Karpas-422 (cell line): ENCODE results near the gene WDR91. TPM values are rescaled to one million over a fixed set of nuclear protein-coding genes. Genes with fewer than 3 reads are reported as not detected.
A peak's percentile ranks its signal among the peaks of the same experiment; 100 is the strongest.
"Not testable (repeated sequence)": the region's sequence is repeated elsewhere in the genome, so short reads cannot be mapped to it uniquely, and the experiment has no call there.

Experiments
- DNase-seq: peaks from one replicate; pipeline ENCODE4 v3.0.0-alpha.2; 2015
- H2AFZ ChIP-seq: fragments of 200-600 bp; sonication (generic); 2 replicates; pipeline ENCODE4 v1.6.1; 2014; ENCODE audit warnings: antibody characterized with exemption, low read length, mixed read lengths
- H3K27ac ChIP-seq: fragments of 200-600 bp; sonication (generic); 2 replicates; pipeline ENCODE4 v1.5.1; 2014; ENCODE audit warnings: mild to moderate bottlenecking, low read length, moderate library complexity
- H3K27me3 ChIP-seq: fragments of 200-600 bp; sonication (generic); 2 replicates; pipeline ENCODE4 v1.6.1; 2014; ENCODE audit warnings: low read length, mixed read lengths
- H3K36me3 ChIP-seq: fragments of 200-600 bp; sonication (generic); 2 replicates; pipeline ENCODE4 v1.6.1; 2014; ENCODE audit warnings: low read length, mixed read lengths; ENCODE audit not compliant: insufficient read depth
- H3K4me1 ChIP-seq: fragments of 200-600 bp; sonication (generic); 2 replicates; pipeline ENCODE4 v1.6.1; 2014; ENCODE audit warnings: mild to moderate bottlenecking, low read length, mixed read lengths
- H3K4me2 ChIP-seq: fragments of 200-600 bp; sonication (generic); 2 replicates; pipeline ENCODE4 v1.6.1; 2014; ENCODE audit warnings: low read length, low read depth, mild to moderate bottlenecking; ENCODE audit not compliant: poor library complexity, severe bottlenecking
- H3K4me3 ChIP-seq: fragments of 200-600 bp; sonication (generic); 2 replicates; pipeline ENCODE4 v1.5.1; 2014; ENCODE audit warnings: mild to moderate bottlenecking, antibody characterized with exemption, low read length, mixed read lengths
- H3K79me2 ChIP-seq: fragments of 200-600 bp; sonication (generic); 2 replicates; pipeline ENCODE4 v1.6.1; 2014; ENCODE audit warnings: mild to moderate bottlenecking, low read length, mixed read lengths
- H3K9ac ChIP-seq: fragments of 200-600 bp; sonication (generic); 2 replicates; pipeline ENCODE4 v1.6.0; 2014; ENCODE audit warnings: low read length
- H3K9me2 ChIP-seq: fragments of 200-600 bp; sonication (generic), shearing (Covaris generic); replicated peaks from 2 replicates; pipeline ENCODE4 v1.6.0; 2014; ENCODE audit warnings: mild to moderate bottlenecking, low read length, moderate library complexity; ENCODE audit not compliant: insufficient read depth
- H3K9me3 ChIP-seq: fragments of 300-700, 200-600 bp; sonication (generic); 2 replicates; pipeline ENCODE4 v1.6.1; 2014; ENCODE audit warnings: low read length, mixed read lengths
- H4K20me1 ChIP-seq: fragments of 200-600 bp; sonication (generic); 2 replicates; pipeline ENCODE4 v1.6.1; 2014; ENCODE audit warnings: mild to moderate bottlenecking, antibody characterized with exemption, low read length, low read depth; ENCODE audit not compliant: insufficient read depth
- total RNA-seq: library from RNA; depleted of rRNA; stranded (reverse); fragments of >200 nt; shearing (Covaris generic); gene quantifications from 2 replicates; pipeline ENCODE4 v1.2.3, GENCODE V29; 2014; ENCODE audit warnings: low replicate concordance

WDR91 gene
- total RNA-seq, 1 experiment from 2014 or later, result 7.8 TPM

- Histone ChIP-seq H3K4me3 (no peak overlapping the region), H3K27me3 (no peaks in the 10 kb centered on the region), H3K4me2 (no peak overlapping the region), H3K9me2 (no peaks in the 10 kb centered on the region), H3K9me3 (peaks cover 12% of the 10 kb centered on the region), H3K9ac (no peak overlapping the region), H4K20me1 (no peaks in the 10 kb centered on the region), H2AFZ (no peak overlapping the region), H3K36me3 (peaks cover 11% of the 10 kb centered on the region; the same call in 1 of the 2 replicates), H3K27ac (no peak overlapping the region), H3K4me1 (0 out of 2 replicates have a peak, but pooled peaks cover 3% of the 10 kb centered on the region), H3K79me2 (no peaks in the 10 kb centered on the region)
- DNase-seq, result no peak
Measured at GRCh38 chr7:135177028-135177696, 34.2 kb downstream of the WDR91 start.

DNA sequence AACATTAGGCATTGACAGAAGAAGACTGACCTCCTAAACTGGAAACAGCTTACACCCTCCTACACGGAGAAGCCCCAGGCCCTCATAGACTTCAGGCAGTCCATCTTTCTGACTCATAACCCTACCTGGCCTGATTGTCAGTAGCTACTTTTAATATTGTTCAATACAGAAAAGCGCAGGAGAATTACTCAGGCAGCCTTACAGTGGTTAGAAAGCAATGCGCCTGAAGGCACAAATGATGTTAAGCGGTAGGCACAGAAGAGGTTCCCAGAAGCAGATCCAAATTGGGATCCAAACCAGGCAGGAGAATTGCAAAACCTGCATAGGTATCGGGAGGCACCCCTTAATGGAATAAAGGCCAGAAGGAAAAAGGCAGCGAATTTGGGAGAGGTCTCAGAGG is 35.4 kb downstream of the WDR91 start:
- 0 out of 2 replicates have a peak, but pooled peaks cover 3% of the 10 kb centered on the region for H3K36me3 ChIP-seq
- peaks cover 14% of the 10 kb centered on the region for H3K4me1 ChIP-seq
- DNase-seq, result no peak
- no peak overlapping the region for H3K4me2 ChIP-seq
- peaks cover 4% of the 10 kb centered on the region; the same call in 1 of the 2 replicates for H3K9me3 ChIP-seq
- H3K27ac ChIP-seq, result no peak overlapping the region
- no peaks in the 10 kb centered on the region for H3K27me3 ChIP-seq
- no peak overlapping the region for H3K4me3 ChIP-seq
- H4K20me1 ChIP-seq, result no peaks in the 10 kb centered on the region
- H2AFZ ChIP-seq, result no peak overlapping the region
- no peaks in the 10 kb centered on the region for H3K79me2 ChIP-seq
- H3K9ac ChIP-seq, result no peak overlapping the region
- no peaks in the 10 kb centered on the region for H3K9me2 ChIP-seq

DNA sequence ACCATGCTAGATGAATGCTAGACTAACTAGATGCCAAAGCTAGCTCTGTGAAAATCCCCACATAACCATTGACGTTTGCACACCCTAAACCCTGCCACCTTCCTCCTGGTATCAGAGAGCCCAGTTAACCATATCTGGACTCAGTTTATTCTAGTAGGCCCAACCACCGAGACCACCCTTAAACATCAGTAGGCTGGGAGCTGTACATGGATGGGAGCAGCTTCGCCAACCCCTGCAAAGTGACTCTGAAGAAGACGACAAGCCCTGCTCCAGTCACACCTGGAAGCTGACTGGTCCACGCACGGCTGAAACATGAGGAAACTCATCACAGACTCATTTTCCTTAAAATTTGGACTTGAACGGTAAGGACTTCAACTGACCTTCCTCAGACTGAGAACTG is 36.4 kb downstream of the WDR91 start:
- no peak for DNase-seq
- Histone ChIP-seq H3K4me3 (no peak overlapping the region), H3K4me2 (no peak overlapping the region), H3K79me2 (peaks cover 4% of the 10 kb centered on the region), H2AFZ (no peak overlapping the region), H3K9me3 (peaks cover under 1% of the 10 kb centered on the region; the same call in 1 of the 2 replicates), H3K36me3 (no peaks in the 10 kb centered on the region), H3K4me1 (peaks cover 16% of the 10 kb centered on the region), H3K27me3 (no peaks in the 10 kb centered on the region), H3K9me2 (no peaks in the 10 kb centered on the region), H3K27ac (no peak overlapping the region), H3K9ac (no peak overlapping the region), H4K20me1 (no peaks in the 10 kb centered on the region)

DNA sequence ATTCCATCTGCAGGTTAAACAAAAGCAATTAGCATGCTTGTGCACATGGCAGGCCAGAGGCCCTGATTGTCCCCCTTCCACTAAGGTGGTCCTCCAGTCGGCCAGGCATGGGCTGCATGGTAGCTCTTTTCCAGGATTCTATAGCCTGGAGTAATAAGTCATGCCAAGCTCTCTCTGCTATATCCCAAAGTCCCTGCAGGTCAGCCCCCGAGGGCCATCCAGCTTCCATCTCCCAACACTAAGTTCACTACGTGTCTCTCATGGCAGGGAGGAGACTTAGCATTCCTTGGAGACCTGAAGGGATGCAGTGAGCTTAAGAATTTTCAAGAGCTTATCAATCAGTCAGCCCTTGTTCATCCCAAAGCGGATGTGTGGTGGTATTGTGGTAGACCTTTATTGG is 37.4 kb downstream of the WDR91 start:
- Histone ChIP-seq H3K4me1 (peaks cover 25% of the 10 kb centered on the region), H3K79me2 (peaks cover 15% of the 10 kb centered on the region)
- H2AFZ ChIP-seq, H3K9me2 ChIP-seq, H3K36me3 ChIP-seq, H3K27me3 ChIP-seq, H3K4me3 ChIP-seq, H3K9me3 ChIP-seq, DNase-seq, H3K27ac ChIP-seq, H3K9ac ChIP-seq, H3K4me2 ChIP-seq, H4K20me1 ChIP-seq: not testable (repeated sequence)

DNA sequence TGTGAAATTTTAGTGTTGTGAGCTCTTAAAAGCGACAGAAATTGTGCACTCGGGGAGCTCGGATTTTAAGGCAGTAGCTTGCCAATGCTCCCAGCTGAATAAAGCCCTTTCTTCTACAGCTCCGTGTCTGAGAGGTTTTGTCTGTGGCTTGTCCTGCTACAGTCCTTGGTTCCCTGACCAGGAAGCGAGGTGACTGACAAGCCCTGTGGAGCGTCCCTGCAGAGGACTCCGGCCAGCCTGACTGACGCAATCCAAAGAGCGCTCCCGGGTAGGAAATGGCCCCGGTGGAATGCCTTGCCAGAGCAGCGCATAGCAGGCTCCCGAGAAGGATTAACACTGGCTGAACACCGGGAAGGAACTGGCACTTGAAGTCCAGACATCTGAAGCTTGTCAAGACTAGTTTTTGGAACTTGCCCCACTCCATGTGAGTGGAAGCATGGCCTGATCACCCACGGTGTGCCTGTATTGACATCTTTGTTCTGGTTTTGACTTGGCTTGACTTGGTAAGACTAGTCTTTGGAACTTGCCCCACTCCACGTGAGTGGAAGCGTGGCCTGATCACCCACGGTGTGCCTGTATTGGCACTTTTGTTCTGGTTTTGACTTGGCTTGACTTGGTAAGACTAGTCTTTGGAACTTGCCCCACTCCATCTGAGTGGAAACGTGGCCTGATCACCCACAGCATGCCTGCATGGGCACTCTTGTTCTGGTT is 39.6 kb downstream of the WDR91 start:
- H3K4me1 ChIP-seq, result peaks cover 30% of the 10 kb centered on the region
- peak overlapping the region; percentile 51 for H3K4me3 ChIP-seq
- peak overlapping the region; percentile 74 for H2AFZ ChIP-seq
- peaks cover 11% of the 10 kb centered on the region; the same call in 1 of the 2 replicates for H4K20me1 ChIP-seq
- H3K27ac ChIP-seq, result peak overlapping the region; percentile 92
- peaks cover 20% of the 10 kb centered on the region for H3K36me3 ChIP-seq
- H3K9me3 ChIP-seq, H3K9me2 ChIP-seq, H3K27me3 ChIP-seq: not testable (repeated sequence)
- DNase-seq, result peak; percentile 53
- H3K9ac ChIP-seq, result peak overlapping the region; percentile 96
- peaks cover 24% of the 10 kb centered on the region for H3K79me2 ChIP-seq
- peak overlapping the region; percentile 99 for H3K4me2 ChIP-seq

- DNase-seq, result peak; percentile 71
- peaks cover 24% of the 10 kb centered on the region for H3K36me3 ChIP-seq
- H3K9ac ChIP-seq, result peak overlapping the region; percentile 96
- not testable (repeated sequence) for H3K9me2 ChIP-seq, H3K9me3 ChIP-seq, H3K27me3 ChIP-seq
- H2AFZ ChIP-seq, result peak overlapping the region; percentile 92
- peak overlapping the region; percentile 92 for H3K4me3 ChIP-seq
- H3K4me2 ChIP-seq, result peak overlapping the region; percentile 99
- peak overlapping the region; percentile 92 for H3K27ac ChIP-seq
- peaks cover 11% of the 10 kb centered on the region; the same call in 1 of the 2 replicates for H4K20me1 ChIP-seq
- peaks cover 24% of the 10 kb centered on the region for H3K79me2 ChIP-seq
- H3K4me1 ChIP-seq, result peaks cover 30% of the 10 kb centered on the region
Measured at GRCh38 chr7:135170998-135171481, 40.3 kb downstream of the WDR91 start.

- Histone ChIP-seq H3K4me1 (peaks cover 30% of the 10 kb centered on the region), H3K27ac (peak within 1 kb of the TSS; percentile 92), H2AFZ (peak within 1 kb of the TSS; percentile 92), H3K9me3 (no peaks in the 10 kb centered on the region), H3K4me3 (peak within 1 kb of the TSS; percentile 92), H3K27me3 (no peaks in the 10 kb centered on the region), H3K36me3 (peaks cover 28% of the 10 kb centered on the region), H3K79me2 (peaks cover 24% of the 10 kb centered on the region), H4K20me1 (peaks cover 11% of the 10 kb centered on the region; the same call in 1 of the 2 replicates), H3K9me2 (no peaks in the 10 kb centered on the region), H3K9ac (peak within 1 kb of the TSS; percentile 96), H3K4me2 (peak within 1 kb of the TSS; percentile 99)
- peak; percentile 98 for DNase-seq
Measured at GRCh38 chr7:135170274-135170997, 40.9 kb downstream of the WDR91 start, which contains the start of gene CYREN. Gene CYREN, minus strand, starts transcription at chr7:135170707. Its CDS starts 1,785 bp downstream, at chr7:135168922.

DNA sequence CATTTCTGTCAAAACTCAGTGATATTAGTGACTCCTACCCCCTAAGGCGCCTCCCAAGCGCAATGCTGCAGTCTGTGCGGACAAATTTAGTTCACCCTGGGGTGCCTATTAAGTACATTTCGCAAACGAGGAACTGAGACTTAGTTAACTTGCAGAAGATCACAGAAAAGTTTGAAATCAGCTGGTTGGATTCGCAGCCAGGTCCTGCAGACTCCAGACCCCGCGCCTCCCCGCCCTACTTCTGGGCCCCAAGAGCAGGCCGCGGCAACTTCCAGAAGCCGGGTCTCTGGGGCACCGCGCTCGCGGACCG is 41.4 kb downstream of the WDR91 start:
- no peaks in the 10 kb centered on the region for H3K9me3 ChIP-seq
- H4K20me1 ChIP-seq, result peaks cover 11% of the 10 kb centered on the region; the same call in 1 of the 2 replicates
- peaks cover 33% of the 10 kb centered on the region for H3K36me3 ChIP-seq
- H3K27me3 ChIP-seq, result no peaks in the 10 kb centered on the region
- peak overlapping the region; percentile 92 for H3K4me3 ChIP-seq
- no peak overlapping the region for H2AFZ ChIP-seq
- no peaks in the 10 kb centered on the region for H3K9me2 ChIP-seq
- peak; percentile 81 for DNase-seq
- H3K9ac ChIP-seq, result peak overlapping the region; percentile 96
- peak overlapping the region; percentile 99 for H3K4me2 ChIP-seq
- H3K79me2 ChIP-seq, result peaks cover 24% of the 10 kb centered on the region
- peaks cover 30% of the 10 kb centered on the region for H3K4me1 ChIP-seq
- peak overlapping the region; percentile 92 for H3K27ac ChIP-seq
